Activated CD4-positive, alpha-beta T cell treated with anti-CD3 and anti-CD28 coated beads, Interleukin-2, Interleukin-6, amounts not matched to agents 100 ng/mL and 50 ng/mL, durations not matched to agents 16 hours and 8 hours (primary cell): ENCODE results near the gene ADORA1.
A peak's percentile ranks its signal among the peaks of the same experiment; 100 is the strongest.

Experiments used
- DNase-seq: peaks from one replicate; pipeline ENCODE4 v3.0.0-alpha.2; 2020

The ADORA1 gene

DNA sequence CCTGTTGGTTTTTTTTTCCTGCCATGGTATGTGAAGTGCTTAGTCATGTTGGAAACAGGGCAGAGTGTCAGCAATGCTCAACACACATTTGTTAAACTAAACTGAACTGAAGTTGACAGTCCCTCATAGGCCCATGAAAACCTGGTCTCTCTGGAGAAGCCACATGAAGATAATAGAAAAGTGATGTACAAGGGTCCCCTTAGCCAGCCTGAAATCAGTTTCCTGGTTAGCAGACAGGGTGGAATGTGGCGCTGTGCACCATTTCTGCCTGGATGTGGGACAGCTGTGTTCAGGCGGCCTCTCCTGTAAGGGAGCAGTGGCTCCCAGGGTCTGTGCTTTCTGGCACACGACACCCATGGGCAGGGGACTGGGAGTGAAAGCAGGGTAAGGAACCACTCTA, 68.8 kb downstream of the ADORA1 start:
- no peak for DNase-seq

DNA sequence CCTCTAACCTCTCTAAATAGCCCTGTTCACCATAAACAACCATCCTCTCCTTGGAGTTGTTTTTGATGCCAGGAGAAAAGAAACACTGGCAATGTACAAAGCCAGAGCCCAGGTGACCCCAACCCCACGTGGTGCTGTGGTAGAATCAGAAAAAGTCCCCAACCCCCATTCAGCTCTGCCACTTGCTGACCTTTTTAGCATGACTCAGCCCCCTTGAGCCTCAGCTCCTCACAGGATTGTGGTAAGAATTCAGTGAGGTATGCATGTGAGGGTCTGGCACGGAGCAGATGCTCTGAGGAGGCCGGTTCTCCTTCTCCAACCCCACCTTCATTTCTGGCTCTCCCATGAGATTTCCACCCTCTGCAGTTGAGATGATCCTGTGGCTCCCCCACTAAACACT, 70.1 kb downstream of the ADORA1 start:
- no peak for DNase-seq

- DNase-seq, result no peak
Measured at GRCh38 chr1:203199002-203199401, 71.5 kb downstream of the ADORA1 start.

DNA sequence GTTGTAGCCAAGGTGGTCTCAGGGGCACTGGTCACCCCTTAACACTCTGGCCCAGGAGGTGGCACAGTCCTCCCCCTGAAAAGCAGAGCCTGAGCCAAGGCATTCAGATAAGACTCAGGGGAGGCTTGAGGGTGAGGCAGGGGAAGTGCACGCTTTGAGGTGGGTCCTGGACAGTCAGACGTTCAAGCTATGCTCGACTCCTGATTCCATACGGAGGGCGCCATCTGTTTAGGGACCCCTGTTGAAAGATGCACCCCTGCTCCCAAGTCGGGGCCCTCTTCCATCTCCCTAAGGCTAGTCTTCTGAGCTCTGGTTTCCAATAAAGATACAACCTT, 71.9 kb downstream of the ADORA1 start:
- DNase-seq, result no peak

DNA sequence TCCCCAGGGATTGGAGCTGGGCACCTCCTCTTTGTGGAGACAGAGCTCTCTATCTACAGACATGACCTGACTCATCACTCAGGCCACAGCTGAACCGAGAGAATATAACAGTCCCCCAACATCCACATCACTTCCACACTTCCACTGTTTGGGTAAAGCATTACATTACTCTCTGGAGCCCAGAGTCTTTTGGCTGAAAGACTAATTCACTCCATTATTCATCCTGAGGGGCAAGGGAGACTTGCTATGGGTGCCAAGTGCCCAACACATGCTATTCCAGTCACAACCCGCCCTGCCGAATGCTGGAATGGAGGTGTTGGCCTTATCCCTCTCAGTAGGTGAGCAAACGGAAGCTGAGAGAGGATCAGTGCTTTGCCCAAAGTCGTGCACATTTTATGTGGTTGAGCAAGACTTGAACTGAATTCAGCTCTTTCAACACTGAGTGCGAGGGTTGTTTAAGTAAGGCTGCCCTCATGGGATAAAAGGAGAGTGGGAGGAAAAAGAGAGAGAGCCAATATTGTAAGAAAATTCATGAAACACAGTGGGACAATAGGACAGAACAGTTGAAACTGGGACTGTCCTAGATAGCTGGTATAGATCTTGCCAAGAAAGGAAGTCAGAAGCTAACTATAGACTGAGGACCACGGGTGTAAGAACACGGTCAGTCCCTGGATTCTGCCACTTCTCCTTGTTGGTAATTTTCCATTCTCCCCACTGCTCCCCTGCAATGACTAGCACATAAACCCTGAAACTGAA, 72.5 kb downstream of the ADORA1 start:
- no peak for DNase-seq

- DNase-seq, result no peak
Measured at GRCh38 chr1:203200916-203201315, 73.4 kb downstream of the ADORA1 start.

DNA sequence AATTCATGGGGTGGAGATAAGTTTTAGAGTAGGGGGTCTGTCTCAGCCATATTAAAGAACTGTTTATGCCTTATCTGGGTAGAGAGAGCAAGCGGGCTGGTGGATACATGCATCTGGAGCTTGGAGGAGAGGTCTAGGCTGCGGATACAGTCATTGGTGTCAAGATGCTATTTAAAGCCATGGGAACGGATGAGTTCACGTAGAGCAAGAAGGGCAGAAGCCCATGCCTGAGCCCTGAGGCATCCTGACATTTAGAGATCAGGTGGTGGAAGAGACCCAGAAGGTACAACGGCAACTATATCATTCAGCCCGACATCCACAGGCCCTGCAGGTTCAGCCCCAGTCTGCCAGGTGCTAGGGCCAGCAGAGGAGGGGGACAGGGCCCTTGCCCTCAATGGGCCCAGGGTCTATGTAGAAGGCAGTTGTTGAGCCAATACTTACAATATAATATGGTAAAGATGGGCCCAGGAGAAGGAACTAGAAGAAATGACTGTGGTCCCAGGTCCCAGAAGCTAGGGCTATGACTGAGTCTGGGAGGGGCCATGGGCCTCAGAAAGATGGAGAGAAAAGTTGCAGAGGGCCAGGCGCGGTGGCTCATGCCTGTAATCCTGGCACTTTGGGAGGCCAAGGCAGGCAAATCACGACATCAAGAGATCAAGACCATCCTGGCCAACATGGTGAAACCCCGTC, 74.1 kb downstream of the ADORA1 start:
- DNase-seq, result no peak

GRCh38 chr1:203202431-203203245, 75.1 kb downstream of the ADORA1 start:
- DNase-seq, result no peak

DNA sequence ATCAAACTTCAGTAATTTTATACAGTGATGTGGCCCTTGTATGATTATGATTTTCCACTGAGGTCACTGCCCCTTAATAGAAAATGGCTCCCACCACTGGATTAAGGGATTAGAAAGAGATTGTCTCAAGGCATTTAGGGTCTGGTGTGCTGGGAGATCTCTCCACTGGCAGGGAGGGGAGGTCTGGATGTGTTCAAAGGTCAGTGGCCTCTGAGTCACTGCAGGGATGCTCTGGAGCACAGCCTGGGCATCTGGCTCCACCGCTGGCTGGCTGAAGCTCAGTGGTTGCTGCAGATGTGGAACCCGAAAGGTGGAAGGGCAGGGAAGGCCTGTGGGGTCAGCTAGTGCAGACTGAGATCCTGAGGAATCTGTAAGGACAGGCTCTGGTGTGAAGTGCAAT, 77.2 kb downstream of the ADORA1 start:
- DNase-seq, result no peak

- no peak for DNase-seq
Measured at GRCh38 chr1:203206129-203206687, 78.7 kb downstream of the ADORA1 start.

DNA sequence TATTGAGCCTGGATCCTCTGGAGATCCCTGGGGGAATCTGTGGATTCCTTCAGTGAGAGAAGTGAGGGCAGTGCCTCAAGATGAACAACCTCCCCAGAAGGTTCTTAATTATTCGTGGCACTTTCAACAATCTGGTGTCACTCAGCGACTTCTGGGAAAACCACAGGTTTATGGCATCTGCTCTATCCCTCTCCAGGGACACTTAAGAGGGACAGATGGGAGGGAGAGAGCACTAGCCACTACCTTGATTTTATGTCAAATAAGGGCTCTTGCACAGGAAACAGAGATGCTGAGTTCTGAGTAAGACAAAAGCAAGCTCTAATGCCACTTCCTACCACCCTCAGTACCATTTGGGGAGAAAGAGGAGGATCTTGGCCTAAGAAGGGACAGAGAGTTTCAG, 80.2 kb downstream of the ADORA1 start:
- no peak for DNase-seq

DNA sequence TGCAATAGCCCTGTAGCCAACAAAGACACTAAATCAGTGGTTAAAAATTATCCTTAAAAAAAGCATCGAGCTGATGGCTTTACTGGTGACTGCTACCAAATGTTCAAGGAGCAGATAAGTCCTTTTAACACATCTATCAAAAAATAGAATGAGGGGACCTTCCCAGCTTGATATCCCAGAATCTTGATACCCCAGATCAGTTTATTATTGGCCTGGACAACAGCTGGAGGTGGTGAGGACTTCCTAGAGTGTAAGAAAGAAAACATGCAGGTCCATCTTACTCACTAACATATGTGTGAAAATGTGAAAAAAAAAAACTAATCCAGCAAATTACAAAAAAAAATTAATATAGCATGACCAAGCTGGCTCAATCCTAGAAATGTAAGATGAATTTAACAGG, 80.7 kb downstream of the ADORA1 start:
- no peak for DNase-seq

DNA sequence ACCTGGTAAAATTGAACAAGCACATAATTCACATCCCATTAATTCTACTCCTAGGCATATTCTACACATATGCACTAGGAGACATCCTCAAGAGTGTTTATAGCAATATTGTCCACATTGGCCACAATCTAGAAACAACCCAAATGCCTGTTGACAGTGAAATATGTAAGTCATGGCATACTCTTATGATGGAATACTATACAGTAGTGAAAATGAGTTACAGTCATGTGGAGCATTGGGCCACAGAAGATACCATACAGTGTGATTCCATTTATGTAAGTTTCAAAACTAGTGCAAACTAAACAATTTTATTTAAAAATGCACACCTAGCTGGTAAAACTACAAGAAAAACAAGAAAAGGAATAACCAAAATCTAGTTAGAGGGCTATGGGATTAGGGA, 82.8 kb downstream of the ADORA1 start:
- DNase-seq, result no peak

GRCh38 chr1:203210988-203211387, 83.5 kb downstream of the ADORA1 start:
- DNase-seq, result no peak

DNA sequence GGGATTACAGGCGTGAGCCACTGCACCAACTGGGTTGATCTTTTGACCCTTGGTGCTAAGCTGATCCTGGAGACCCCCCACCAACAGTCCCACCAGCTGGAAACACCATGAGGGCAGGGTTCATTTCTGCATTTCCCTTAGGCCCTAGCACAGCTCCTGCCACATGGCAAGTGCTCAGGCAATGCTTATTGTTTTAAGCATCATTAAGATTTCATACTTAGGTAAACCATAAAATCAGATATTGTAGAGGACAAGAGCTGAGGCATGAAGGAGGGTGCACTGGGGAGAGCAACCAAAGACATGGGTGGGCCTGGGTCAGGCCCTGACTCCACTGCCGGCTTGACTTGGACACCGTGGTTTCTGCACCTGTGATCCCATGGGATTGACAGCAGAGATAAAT, 84.3 kb downstream of the ADORA1 start:
- DNase-seq, result no peak

- no peak for DNase-seq
Measured at GRCh38 chr1:203213126-203213525, 85.6 kb downstream of the ADORA1 start.

DNA sequence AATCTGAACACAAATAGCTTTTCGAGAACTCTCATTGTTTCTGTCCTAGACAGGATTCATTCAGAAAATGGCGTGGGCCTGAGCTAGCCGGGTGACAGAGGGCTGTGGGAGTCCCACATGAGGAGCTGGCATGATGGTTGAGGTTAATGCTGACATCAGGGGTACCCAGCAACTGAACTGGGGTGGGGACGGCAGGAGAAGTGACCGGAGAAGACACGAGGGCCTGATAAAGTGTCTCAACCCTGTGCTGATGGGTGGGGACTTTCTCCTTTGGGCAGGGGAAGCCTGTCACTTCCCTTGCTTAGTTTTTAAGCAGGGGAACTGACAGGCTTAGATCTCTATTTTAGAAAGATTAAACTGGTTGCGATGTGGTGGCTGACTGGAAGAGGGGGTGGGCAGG, 87.3 kb downstream of the ADORA1 start:
- no peak for DNase-seq

GRCh38 chr1:203215573-203215972, 88.0 kb downstream of the ADORA1 start:
- no peak for DNase-seq

- peak; percentile 70 for DNase-seq
Measured at GRCh38 chr1:203216274-203217138, 89.0 kb downstream of the ADORA1 start.
